Skin of body (tissue), 2 donors: Measurements from ENCODE around the gene ZNF107. TPM values are rescaled to one million over a fixed set of nuclear protein-coding genes. Genes with fewer than 3 reads are reported as not detected.
"Not testable (repeated sequence)": the region's sequence is repeated elsewhere in the genome, so short reads cannot be mapped to it uniquely, and the experiment has no call there.

Source experiments
- DNase-seq: peaks from one replicate; lab custom pipeline; 2025; lab: John Stamatoyannopoulos, UW
- total RNA-seq: library from RNA; depleted of rRNA; stranded (reverse); fragments of >200 nt; gene quantifications from one replicate; pipeline ENCODE4 v1.2.3, GENCODE V29; 2014

The ZNF107 gene
- total RNA-seq, 1 donor from 2014 or later, result 8.3 TPM

- no peak for DNase-seq
These were observed 22.4 kb upstream of the ZNF107 start for GRCh38 chr7:64643566-64643965.

DNA sequence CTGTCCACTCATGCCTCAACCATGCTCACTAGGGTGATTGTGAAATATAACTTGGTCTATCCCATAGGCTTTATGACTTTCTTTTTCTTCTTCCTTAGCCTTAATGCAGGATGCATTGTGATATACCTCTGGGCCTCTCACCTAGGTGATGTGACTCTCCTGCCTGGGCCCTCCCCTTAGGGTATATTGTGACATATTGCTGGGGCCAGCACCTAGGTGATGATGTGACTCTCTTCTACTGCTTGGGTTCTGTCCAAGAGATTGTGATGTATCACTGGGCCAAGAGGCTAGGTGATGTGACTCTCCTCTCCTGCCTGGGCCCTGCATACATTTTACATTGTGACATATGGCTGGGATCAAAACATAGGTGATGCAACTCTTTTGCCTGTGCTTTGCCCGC is 14.7 kb upstream of the ZNF107 start:
- DNase-seq, result no peak

- DNase-seq, result no peak
These were observed 14.2 kb upstream of the ZNF107 start for GRCh38 chr7:64651632-64652165.

GRCh38 chr7:64653721-64654401 is 12.1 kb upstream of the ZNF107 start:
- DNase-seq, result no peak

DNA sequence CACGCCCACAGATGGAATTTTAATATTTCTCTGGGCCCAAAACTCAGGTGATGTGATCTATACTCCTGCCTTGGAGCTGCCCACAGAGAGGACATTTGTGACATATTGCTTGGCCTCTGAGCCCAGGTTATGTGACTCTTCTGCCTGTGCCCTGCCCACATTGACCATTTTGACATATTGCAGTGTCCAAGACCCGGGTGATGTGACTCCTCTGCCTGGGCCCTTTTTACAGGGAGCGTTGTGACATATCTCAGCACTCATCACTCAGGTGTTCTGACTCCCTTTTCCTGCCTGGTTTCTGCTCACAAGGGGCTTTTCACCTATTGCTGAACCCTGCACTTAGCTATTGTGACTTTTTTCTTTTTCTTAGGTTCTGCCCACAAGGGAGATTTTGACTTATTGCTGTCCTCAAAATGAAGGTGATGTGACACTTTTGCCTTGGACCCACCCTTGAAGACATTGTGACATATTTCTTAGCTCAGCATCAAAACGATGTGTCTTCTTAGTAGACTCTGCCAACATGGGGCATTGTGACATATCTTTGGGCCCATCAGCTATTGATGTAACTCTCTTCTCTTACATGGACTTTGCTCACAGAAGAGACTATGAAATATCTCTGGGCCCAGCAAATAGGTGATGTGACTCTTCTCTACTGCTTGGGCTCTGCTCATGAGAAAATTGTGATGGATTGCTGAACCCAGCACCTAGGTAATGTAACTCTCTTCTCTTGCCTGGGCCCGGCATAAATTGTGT is 11.0 kb upstream of the ZNF107 start:
- DNase-seq, result no peak

- DNase-seq, result no peak
These were observed 10.1 kb upstream of the ZNF107 start for GRCh38 chr7:64655811-64656210.

DNA sequence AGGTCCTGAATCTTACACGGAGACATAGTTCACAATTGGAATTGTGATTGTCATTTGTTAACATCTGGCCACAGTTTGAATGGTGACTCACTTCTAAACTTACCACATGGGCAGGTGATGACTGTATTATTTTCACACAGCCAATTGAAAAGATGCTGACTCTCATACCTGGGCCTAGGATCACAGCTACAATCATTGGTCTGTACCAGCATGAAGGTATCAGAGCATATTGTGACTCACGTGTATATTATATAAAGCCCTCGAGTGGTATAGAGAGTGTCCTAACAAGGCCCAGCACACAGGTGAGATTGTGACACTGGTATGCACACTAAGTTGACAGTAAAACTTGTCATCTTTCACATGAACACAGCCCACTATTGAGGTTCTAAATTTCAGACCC is 9.4 kb upstream of the ZNF107 start:
- no peak for DNase-seq

DNA sequence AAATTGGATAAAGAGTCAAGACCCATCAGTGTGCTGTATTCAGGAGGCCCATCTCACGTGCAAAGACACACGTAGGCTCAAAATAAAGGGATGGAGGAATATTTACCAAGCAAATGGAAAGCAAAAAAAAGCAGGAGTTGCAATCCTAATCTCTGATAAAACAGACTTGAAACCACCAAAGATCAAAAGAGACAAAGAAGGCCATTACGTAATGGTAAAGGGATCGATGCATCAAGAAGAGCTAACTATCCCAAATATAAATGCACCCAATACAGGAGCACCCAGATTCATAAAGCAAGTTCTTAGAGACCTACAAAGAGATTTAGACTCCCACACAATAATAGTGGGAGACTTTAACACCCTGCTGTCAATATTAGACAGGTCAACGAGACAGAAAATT is 3.8 kb upstream of the ZNF107 start:
- not testable (repeated sequence) for DNase-seq

DNA sequence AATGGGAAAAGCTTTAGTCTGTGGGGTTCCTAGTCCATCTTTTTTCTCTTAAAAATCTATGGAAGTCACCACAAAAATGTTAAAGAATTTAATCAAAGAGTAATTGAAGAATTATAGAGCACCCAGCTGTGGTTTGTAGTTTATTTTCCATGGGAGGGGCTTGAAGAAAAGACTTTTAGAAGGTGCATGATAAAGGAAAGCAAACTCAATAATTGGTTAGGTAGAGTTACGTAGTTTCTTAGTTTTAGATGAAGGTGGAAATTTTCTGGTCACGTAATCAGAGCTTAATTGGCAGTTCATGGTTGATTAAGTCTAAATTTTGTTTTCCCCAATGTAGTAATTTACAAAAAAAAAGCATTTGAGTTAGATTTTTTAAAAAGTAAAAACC is 724 bp downstream of the ZNF107 start:
- DNase-seq, result no peak

DNA sequence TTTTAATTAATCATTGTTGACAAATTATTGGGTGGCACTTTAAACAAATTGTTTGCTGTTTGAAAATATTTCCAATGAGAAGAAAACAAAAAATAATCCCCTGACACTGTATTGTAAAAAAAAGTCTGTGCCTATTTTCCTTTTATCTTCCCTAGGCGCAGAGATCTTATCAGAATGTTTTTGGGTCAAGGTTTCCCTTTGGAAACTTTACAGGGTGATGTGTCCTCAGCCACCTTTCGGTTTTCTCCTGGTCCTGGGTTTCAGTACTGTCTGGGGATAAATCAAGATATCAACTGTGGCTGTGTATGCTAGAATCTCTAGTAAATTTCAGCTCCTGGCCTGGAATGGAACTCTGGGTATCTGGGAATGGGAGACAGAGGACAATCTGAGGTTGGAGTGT is 1.4 kb downstream of the ZNF107 start:
- no peak for DNase-seq

- no peak for DNase-seq
These were observed 6.5 kb downstream of the ZNF107 start for GRCh38 chr7:64672414-64672813.

- no peak for DNase-seq
These were observed 19.2 kb downstream of the ZNF107 start for GRCh38 chr7:64685091-64685490.

DNA sequence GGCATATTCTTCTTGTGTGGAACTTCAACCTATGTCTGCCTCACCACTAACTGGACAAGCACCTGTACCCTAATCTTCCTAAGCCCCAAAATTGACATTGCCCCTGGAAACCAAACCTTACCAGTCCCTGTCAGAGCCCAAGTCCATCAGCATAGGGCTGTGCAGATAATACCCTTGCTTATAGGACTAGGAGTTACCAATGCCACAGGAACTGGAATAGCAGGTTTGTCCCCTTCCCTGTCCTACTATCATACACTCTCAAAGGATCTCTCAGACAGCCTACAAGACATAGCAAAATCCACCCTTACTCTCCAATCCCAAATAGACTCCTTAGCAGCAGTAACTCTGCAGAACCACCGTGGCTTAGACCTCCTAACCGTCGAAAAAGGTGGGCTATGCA is 19.8 kb downstream of the ZNF107 start:
- DNase-seq, result no peak

DNA sequence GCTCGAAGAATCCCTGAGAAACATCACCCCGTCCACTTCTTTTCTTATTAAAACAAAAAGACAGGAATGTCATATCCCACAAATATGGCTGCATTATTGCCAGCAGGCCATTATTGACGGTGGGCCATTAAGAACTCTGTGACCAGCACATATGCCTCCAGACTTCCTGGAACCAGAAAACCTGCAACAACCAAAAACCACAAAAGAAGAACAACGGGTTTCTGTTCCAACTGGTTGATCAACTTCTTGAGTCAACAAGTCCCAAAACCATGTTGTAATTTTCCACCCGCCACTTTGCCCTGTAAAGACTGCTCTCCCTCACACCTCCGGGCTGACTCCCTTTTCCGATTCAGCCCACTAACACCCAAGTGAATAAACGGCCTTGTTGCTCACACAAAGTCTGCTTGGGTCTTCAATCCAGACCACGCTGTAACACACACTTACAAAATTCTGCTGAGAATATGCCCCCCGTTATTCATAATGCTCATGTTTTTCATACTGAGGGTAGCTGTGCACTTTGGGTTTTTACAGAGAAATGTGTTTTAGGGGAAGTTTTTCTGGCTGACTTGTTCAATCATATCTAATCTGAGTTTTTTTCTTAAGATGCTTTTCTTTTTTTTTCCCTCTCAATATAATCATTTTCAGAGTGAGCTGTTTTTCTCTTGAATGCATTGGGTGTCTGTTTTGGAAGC is 20.7 kb downstream of the ZNF107 start:
- no peak for DNase-seq

DNA sequence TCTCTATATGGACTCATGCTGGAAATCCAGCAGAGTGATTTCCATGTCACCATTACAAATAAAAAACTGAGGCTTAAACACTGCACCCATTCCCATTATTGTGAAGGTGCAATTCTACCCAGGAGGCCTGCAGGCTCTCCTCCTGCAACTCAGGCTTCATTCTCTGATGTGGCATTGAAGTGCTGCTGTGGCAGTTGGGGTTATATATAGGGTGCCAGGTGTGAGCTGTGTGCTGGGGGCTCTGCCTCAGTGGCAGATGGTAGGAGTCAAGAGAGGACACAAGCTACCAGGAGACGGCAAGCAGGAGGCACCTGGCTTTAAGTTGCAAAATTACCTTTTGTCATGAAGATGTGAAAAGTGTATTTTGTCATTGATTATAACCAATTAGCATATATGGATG is 21.3 kb downstream of the ZNF107 start:
- DNase-seq, result no peak

DNA sequence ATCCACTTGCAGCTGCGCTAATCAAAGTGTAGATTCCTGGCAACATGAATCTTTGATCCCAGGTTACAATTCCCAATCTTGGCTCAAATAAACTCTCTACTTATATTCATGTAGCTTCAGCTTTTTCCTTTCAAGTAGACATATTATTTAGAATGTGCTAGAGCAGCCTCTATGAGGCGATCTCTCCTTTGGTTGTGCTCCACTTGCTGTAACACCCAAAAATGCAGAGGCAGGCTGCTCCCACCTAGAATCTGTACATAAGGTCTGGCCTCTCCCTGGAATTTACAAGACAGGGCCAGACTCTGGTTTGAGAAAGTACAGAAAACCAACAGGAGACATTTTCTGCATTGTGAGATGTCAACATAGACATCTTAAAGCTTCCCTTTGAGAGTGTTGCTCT is 23.1 kb downstream of the ZNF107 start:
- DNase-seq, result no peak

DNA sequence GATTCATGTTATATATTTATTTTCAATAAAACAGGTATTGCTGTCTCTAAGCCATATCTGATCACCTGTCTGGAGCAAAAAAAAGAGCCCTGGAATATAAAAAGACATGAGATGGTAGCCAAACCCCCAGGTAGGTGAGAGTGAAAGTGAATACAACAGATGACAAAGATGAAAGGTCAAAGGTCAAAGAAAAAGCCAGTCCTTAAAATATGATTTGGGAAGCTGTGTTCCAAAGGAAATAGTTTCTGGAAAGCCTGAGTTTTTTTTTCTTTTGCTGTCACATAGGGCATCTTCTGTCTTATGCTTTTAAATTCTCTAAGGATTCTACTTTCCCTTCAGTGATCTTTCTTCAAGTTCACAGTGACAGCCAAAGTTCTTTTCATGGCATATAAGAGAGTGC is 25.9 kb downstream of the ZNF107 start:
- no peak for DNase-seq

GRCh38 chr7:64697863-64698262 is 31.9 kb downstream of the ZNF107 start:
- not testable (repeated sequence) for DNase-seq

DNA sequence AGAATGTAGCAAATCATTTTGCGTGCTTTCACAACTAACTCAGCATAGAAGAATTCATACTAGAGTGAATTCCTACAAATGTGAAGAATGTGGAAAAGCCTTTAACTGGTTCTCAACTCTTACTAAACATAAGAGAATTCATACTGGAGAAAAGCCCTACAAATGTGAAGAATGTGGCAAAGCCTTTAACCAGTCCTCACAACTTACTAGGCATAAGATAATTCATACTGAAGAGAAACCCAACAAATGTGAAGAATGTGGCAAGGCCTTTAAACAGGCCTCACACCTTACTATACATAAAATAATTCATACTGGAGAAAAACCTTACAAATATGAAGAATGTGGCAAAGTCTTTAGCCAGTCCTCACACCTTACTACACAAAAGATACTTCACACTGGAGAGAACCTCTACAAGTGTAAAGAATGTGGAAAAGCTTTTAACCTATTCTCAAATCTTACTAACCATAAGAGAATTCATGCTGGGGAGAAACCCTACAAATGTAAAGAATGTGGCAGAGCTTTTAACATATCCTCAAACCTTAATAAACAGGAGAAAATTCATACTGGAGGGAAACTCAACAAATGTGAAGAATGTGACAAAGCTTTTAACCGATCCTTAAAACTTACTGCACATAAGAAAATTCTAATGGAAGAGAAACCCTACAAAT is 40.8 kb downstream of the ZNF107 start:
- DNase-seq, result no peak

GRCh38 chr7:64717896-64718295 is 52.0 kb downstream of the ZNF107 start:
- not testable (repeated sequence) for DNase-seq

DNA sequence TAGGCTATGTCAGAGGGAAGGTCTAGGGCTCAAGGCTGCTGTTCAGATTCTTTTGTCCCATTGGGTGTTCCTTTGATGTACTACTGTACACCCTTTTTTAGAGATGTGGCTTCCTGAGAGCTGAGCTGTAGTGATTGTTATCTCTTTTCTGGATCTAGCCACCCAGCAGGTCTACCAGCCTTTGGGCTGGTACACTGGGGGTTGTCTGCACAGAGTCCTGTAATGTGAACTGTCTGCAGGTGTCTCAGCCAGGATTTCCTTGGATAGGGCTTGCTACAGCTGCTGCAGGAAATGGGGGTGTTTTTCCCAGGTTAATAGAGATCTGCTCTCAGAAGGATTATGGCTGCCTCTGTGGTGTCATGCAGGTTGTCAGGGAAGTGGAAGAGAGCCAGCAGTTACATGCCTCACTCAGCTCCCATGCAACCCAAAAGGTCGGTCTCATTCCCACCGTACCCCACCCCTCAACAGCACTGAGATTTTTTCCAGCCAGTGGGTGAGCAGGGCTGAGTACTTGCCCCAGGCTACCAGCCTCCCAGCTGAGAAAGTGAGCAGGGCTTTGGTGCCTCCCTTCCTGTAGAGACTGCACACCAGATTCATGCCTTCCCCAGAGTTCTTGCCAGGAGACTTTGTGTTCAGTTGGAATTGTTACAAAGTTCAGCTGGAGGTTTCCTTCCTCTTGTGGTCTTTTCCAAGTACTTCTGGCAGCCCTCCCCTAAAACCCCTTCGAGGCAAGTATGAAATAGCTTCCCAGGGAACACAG is 63.3 kb downstream of the ZNF107 start:
- DNase-seq, result no peak
